Measurements from ENCODE around the gene ZPBP2.

The ZPBP2 gene

GRCh38 chr17:39913989-39914388, 46.0 kb downstream of the ZPBP2 start:
- no peak for DNase-seq (ENCODE audit: low read depth)

- DNase-seq (ENCODE audit: low read depth): no peak
Observed at GRCh38 chr17:39915559-39915958, 47.6 kb downstream of the ZPBP2 start.

DNA sequence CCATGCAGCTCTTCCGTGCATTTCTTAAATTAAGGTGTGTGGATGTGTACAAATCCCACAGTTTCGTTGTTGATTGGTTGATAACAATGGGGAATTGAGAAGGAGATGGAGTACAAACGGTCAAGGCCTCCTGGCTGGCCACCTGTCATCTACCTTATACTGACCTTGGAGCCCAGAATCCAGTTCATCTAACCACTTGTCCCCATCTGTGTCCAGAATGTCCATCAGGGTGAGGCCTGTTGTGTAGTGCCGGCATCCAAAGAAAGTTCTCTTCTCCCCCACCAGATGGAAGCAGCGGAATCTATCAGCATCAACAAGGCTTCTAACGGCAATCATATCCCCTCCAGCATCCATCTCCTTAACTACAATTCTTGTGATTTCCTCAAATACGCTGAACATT, 48.9 kb downstream of the ZPBP2 start:
- no peak for DNase-seq (ENCODE audit: low read depth)

DNA sequence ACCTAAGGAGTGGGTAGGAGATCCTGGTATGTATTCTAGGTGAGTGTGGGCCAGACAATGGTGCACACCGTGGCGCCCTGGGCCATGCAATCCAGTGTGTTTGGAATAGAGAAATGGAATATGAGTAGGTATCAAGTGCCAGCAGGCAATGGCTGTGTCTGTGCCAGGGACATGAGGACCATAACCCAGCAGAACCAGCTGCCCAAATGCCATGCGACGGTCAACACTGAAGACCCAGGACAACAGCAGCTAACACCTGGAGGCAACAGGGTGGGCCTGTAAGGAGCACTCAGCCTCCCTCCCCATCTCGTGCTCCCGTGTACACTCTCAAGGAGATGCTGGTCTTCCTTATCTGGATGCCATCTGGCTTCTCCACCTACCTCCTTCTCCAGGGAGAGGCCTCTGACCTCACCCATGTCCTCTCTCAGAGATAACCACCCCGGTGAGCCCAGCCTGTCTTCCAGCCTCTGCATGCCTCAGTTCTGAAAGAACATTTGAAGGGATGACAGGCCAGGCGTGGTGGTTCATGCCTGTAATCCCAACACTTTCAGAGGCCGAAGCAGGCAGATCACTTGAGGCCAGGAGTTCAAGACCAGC, 51.2 kb downstream of the ZPBP2 start:
- no peak for DNase-seq (ENCODE audit: low read depth)

DNA sequence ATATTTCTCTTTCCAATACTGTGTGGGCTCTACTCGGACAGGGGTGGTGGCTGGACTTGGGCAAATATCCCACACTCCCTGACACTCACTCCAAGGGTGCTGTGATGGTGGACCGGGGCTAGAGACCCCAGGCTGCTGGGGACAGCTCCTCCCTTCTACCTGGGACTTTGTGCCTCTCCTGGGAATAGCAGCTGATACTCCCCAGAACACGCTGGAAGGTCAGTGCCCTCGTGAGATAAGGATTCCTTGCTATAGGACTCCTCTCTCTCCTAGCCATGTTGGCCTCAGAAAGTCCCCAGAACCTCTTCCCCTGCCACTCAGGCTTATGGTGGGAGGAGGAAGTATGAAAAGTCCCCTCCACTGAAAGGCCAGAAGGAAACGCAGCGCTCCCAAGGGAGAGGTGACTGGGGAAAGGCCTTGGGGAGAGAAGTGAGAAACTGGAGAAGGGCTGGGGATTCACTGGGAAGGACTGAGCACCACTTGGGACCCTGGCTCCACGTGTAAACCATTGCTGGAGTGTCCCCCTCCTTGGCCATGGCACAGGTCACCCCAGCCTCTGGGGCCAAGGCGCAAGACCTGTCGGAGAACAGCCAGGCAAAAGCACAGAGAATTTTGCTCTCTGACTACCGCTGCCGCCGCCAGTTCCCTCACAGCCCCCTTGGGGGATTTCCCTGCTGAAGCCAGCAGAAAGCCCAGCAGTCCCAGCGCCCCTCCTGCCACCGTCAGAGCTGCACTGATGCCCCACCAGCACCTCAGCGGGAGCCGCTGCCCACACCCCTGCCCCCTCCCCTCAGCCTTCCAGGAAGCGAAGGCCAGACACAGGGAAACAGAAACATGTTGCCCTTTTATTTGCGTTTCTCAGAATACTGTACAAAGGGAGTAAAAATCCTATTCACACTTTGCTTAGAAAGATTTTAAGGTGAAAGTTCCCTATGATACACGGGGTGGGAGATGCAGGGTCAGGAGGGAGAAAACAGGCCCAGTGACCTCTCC, 52.5 kb downstream of the ZPBP2 start:
- DNase-seq (ENCODE audit: low read depth): no peak

DNA sequence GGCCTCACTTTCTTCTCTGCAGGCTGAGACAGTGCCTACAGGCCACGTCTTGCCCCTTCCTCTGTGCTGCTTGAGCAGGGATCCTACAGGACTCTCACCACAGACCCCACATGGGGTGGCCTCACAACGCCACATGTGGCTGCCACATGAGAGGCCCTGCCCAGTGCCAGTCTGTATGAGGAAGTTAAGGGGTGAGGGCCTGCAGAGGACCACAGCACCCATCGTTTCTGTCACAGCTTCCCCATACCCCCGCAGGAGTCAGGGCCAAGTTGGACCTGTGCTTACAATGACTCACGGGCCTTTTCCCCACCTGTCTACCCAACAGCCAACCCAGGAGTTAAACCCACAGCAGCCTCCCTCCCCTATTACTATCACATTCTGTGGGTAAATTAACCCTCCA, 53.3 kb downstream of the ZPBP2 start:
- no peak for DNase-seq (ENCODE audit: low read depth)

GRCh38 chr17:39922006-39922405, 54.0 kb downstream of the ZPBP2 start:
- no peak for DNase-seq (ENCODE audit: low read depth)

GRCh38 chr17:39923230-39923629, 55.2 kb downstream of the ZPBP2 start:
- DNase-seq (ENCODE audit: low read depth): no peak

- DNase-seq (ENCODE audit: low read depth): no peak
Observed at GRCh38 chr17:39923836-39924690, 56.1 kb downstream of the ZPBP2 start.

- DNase-seq (ENCODE audit: low read depth): no peak
Observed at GRCh38 chr17:39924691-39925055, 56.7 kb downstream of the ZPBP2 start.

DNA sequence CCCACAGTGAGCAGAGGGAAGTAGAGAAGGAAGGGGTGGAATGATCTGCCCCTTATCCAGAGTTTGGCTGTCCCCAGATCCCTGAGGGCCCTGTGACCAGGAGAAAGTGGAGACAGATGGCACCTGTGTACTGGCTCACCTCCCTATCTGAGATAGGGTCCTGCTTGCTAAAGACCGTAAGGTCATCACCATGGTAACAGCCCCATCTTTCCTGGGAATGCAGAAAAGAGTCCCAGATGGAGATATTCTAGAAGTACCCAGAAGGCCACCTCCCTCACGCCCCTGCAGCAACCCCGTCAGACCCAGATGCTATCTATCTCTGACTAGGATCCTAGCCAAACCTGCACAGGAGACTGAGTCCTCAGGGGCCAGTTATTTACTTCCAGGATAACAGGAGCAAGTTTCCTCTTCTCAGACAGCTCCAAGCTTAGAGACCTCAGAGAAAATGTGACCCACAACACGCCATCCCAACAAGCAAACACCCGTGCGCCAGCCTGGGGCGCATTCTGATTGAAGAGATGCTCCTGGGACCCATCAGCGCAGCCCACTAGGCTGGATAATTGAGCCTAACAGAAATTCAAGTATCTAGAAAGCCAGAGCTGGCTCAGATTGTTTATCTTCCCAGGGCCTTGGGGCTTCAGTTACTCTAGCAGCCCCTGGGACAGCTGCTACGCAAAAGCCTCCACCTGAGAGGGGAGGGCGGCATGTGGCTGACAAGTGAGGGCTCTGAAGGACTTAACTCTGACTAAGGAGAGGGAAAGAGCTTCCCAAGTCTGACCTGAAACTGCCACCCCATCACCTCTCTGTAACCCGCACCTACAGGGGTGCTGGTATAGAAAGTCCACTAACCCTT, 57.5 kb downstream of the ZPBP2 start:
- DNase-seq (ENCODE audit: low read depth): no peak

DNA sequence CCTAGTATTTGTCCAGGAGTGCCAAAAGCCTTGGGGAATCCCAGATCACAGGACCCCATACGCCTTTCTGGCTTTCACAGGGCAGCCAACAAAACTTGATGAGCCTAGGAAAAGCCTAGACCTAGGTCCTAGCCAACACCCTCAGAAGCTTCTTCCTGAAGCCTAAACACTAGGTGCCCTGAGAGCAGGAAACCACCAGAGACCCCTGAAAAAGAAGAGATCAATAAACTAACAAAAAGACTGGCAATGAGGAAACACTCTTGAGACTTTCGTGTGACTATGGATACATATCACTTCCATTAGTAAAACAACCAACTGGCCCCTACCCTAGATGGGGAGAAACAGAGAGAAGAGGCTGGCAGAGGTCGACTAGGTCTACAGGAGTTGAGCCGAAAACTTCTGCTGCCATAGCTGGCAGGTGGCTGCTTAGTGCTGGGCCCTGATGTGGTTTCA, 58.2 kb downstream of the ZPBP2 start:
- no peak for DNase-seq (ENCODE audit: low read depth)

DNA sequence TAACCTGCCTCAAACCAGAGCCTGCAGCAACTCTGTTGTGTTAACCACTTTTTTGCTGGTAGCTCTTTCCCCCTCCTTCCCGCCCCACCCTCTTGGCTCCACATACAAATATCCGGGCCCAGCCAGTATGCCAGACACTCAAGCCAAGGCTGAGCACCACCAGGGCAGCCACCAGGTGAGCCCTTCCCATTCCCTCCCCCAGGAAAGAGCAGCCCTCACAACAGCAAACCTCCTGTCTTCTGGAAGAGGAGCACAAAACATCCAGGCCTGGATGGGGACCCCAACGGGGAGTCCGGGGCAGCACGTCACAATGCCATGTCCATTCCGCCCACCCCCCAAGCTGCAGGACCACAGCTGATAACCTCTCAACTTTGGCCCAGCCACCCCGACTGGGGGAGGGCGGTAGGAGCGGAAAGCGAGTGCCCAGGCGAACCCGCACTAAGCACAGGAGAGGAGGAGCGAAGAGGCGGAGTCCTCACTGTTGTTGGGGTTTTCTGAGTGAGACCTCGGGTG, 58.6 kb downstream of the ZPBP2 start:
- DNase-seq (ENCODE audit: low read depth): peak; percentile 36
